HG03060 (cell line): ENCODE measurements around the gene CDK2.
A peak's percentile ranks its signal among the peaks of the same experiment; 100 is the strongest.

Experiments
- ATAC-seq: cut with Tn5 transposase; IDR thresholded peaks from one replicate; pipeline ENCODE4 v1.9.1; 2021; ENCODE audit warnings: low read depth, moderate number of reproducible peaks; ENCODE audit not compliant: unreplicated experiment

Gene CDK2

GRCh38 chr12:55935738-55936151, 30.9 kb upstream of the CDK2 start:
- no peak for ATAC-seq

- no peak for ATAC-seq
These were observed 28.6 kb upstream of the CDK2 start for GRCh38 chr12:55937981-55938380.

GRCh38 chr12:55938826-55939501, 27.7 kb upstream of the CDK2 start:
- no peak for ATAC-seq

GRCh38 chr12:55940065-55940732, 26.4 kb upstream of the CDK2 start:
- ATAC-seq: peak; percentile 92

GRCh38 chr12:55942055-55942454, 24.6 kb upstream of the CDK2 start:
- ATAC-seq: no peak

- no peak for ATAC-seq
These were observed 24.0 kb upstream of the CDK2 start for GRCh38 chr12:55942577-55943136.

GRCh38 chr12:55946553-55946952, 20.1 kb upstream of the CDK2 start:
- no peak for ATAC-seq

GRCh38 chr12:55955344-55955743, 11.3 kb upstream of the CDK2 start:
- ATAC-seq: no peak

- ATAC-seq: no peak
These were observed 10.7 kb upstream of the CDK2 start for GRCh38 chr12:55955800-55956508.

GRCh38 chr12:55957106-55957859, 9.3 kb upstream of the CDK2 start:
- no peak for ATAC-seq

GRCh38 chr12:55963760-55964159, 2.9 kb upstream of the CDK2 start:
- no peak for ATAC-seq

GRCh38 chr12:55965240-55965639, 1.4 kb upstream of the CDK2 start:
- ATAC-seq: no peak

- no peak for ATAC-seq
These were observed 656 bp upstream of the CDK2 start, which contains the start of gene PMEL for GRCh38 chr12:55965941-55966407. Gene PMEL (minus strand): TSS chr12:55966042. CDS start chr12:55966011, 31 bp downstream.

GRCh38 chr12:55969356-55969755, 2.7 kb downstream of the CDK2 start:
- ATAC-seq: no peak

- no peak for ATAC-seq
These were observed 4.1 kb downstream of the CDK2 start for GRCh38 chr12:55970775-55971174.

- ATAC-seq: no peak
These were observed 5.4 kb downstream of the CDK2 start for GRCh38 chr12:55972042-55972441.

GRCh38 chr12:55972456-55972855, 5.8 kb downstream of the CDK2 start:
- no peak for ATAC-seq

GRCh38 chr12:55972911-55973598, 6.4 kb downstream of the CDK2 start:
- ATAC-seq: no peak

GRCh38 chr12:55973599-55974307, 7.1 kb downstream of the CDK2 start, which contains the start of gene RAB5B:
Gene RAB5B (plus strand): TSS chr12:55974078. CDS start chr12:55986961, 12,883 bp downstream.
- peak; percentile 86 for ATAC-seq
